Mucosa of descending colon (tissue), 3 donors: ENCODE measurements around the gene KCNQ5. TPM values are rescaled to one million over a fixed set of nuclear protein-coding genes. Genes with fewer than 3 reads are reported as not detected.

Experiments used
- ATAC-seq: fragments of 200-7000 bp; cut with Tn5 transposase; one replicate; pipeline ENCODE4 v1.9.1; 2020; ENCODE audit warnings: mild to moderate bottlenecking, moderate library complexity
- DNase-seq, 3 donors: peaks; one replicate each; pipeline ENCODE4 v3.0.0-alpha.2; 2020
- H3K36me3 ChIP-seq: fragments of 200-600 bp; one replicate; pipeline ENCODE4 v1.8.0; 2021; ENCODE audit warnings: low read depth, mild to moderate bottlenecking
- H3K4me1 ChIP-seq: fragments of 200-600 bp; one replicate; pipeline ENCODE4 v1.8.0; 2021; ENCODE audit warnings: low read depth, mild to moderate bottlenecking
- H3K4me3 ChIP-seq: fragments of 200-600 bp; one replicate; pipeline ENCODE4 v1.8.0; 2021; ENCODE audit warnings: mild to moderate bottlenecking
- H3K9me3 ChIP-seq: fragments of 200-600 bp; one replicate; pipeline ENCODE4 v1.8.0; 2021; ENCODE audit warnings: mild to moderate bottlenecking
- intact Hi-C, 2 donors: fragments of 100-400 bp; cut with DNase I in 1 of 2; cut with micrococcal nuclease in 1 of 2; formaldehyde crosslinking; loops; one replicate each; pipeline versions ENCODE4 v1.11.0 to v1.11.1; 2022; cut with DNase I, micrococcal nuclease
- total RNA-seq, 3 donors: library from RNA; stranded (reverse); fragmentation: NEBNext Ultra II Directional in 2 of 3; extraction: Animal tissue kit (Norgen Biotek cat#: 25700) in 2 of 3; gene quantifications; one replicate each; pipeline versions ENCODE4 v1.2.1 to v1.2.4, GENCODE V29; 2021 to 2023
- TF ChIP-seq, protein P1 (sequence below): fragments of 200-600 bp; IDR thresholded peaks from one replicate; pipeline ENCODE4 v1.8.0; 2022; ENCODE audit warnings: antibody characterized with exemption, mild to moderate bottlenecking
- donor health status: DM: no; HTN: no; CAD: no; lungs with moderate emphysema.
- donor health status: DM: no; HTN: no; CAD: no.
- donor health status: DM: no; HTN: yes; CAD: no.

Gene KCNQ5
- total RNA-seq, 3 donors from 2014 or later, result 0.14 to 2.3 (median 0.17) TPM

- ATAC-seq, result no peak
- Histone ChIP-seq H3K4me1 (no peaks in the 10 kb centered on the region), H3K36me3 (no peaks in the 10 kb centered on the region), H3K4me3 (no peak overlapping the region), H3K9me3 (no peaks in the 10 kb centered on the region)
- TF ChIP-seq, protein P1, sequence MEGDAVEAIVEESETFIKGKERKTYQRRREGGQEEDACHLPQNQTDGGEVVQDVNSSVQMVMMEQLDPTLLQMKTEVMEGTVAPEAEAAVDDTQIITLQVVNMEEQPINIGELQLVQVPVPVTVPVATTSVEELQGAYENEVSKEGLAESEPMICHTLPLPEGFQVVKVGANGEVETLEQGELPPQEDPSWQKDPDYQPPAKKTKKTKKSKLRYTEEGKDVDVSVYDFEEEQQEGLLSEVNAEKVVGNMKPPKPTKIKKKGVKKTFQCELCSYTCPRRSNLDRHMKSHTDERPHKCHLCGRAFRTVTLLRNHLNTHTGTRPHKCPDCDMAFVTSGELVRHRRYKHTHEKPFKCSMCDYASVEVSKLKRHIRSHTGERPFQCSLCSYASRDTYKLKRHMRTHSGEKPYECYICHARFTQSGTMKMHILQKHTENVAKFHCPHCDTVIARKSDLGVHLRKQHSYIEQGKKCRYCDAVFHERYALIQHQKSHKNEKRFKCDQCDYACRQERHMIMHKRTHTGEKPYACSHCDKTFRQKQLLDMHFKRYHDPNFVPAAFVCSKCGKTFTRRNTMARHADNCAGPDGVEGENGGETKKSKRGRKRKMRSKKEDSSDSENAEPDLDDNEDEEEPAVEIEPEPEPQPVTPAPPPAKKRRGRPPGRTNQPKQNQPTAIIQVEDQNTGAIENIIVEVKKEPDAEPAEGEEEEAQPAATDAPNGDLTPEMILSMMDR, result no peak
- no peak for DNase-seq
- intact Hi-C loops, result no loop called here
Measured at GRCh38 chr6:72672906-72673305, 51.0 kb downstream of the KCNQ5 start.

DNA sequence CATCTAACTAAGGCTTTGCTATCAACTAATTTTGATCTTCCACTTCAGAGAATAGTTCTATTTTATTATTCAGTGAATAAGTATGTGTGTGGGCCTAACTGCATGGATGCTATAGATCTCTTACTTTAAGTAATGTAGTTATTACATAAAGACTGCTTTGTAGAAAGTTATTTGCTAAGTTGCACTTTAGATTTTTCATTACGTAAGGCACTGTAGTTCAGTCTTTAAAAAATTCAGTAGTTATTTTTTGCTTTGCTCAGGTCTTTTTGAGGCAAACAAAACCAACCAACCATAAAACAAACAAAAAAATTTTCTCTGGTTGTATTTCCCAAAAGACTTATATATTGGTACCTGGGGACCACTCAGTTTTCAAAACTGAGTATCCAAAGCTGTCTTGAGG lies 53.0 kb downstream of the KCNQ5 start:
- intact Hi-C loops, result no loop called here
- no peak for ATAC-seq
- TF ChIP-seq, protein P1, result no peak
- H3K36me3 ChIP-seq, result no peaks in the 10 kb centered on the region
- no peaks in the 10 kb centered on the region for H3K9me3 ChIP-seq
- DNase-seq, result no peak
- H3K4me1 ChIP-seq, result no peaks in the 10 kb centered on the region
- H3K4me3 ChIP-seq, result no peak overlapping the region

- Histone ChIP-seq H3K4me3 (no peak overlapping the region), H3K9me3 (no peaks in the 10 kb centered on the region), H3K4me1 (no peaks in the 10 kb centered on the region), H3K36me3 (no peaks in the 10 kb centered on the region)
- TF ChIP-seq, protein P1, result no peak
- no peak for ATAC-seq
- DNase-seq, result no peak
- intact Hi-C loops, result no loop called here
Measured at GRCh38 chr6:72675396-72675795, 53.5 kb downstream of the KCNQ5 start.

DNA sequence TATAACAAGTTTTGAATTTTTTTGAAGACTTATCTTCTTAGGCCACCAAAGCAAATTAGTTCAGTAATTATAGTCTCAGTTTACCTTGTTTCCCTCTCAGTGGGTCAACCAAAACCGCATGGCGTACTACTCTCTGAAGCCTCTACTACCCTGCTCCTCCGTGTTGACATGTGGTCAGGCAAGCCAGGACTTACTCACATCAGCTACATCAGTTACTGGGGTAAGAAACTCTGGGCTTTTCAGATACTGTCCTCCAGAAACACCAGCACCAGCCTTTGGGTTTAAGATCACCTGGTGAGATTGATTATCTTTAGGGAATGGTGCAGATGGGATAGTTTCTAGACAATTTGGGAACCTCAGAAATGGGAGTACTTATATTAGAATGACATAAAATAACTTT lies 55.1 kb downstream of the KCNQ5 start:
- intact Hi-C loops, result no loop called here
- DNase-seq (no peak), ATAC-seq (no peak)
- no peaks in the 10 kb centered on the region for H3K9me3 ChIP-seq
- TF ChIP-seq, protein P1, result no peak
- H3K4me1 ChIP-seq, result no peaks in the 10 kb centered on the region
- H3K4me3 ChIP-seq, result no peak overlapping the region
- no peaks in the 10 kb centered on the region for H3K36me3 ChIP-seq

GRCh38 chr6:72677740-72678139 lies 55.9 kb downstream of the KCNQ5 start:
- intact Hi-C loops, result no loop called here
- Histone ChIP-seq H3K4me1 (no peaks in the 10 kb centered on the region), H3K36me3 (no peaks in the 10 kb centered on the region), H3K4me3 (no peak overlapping the region), H3K9me3 (no peaks in the 10 kb centered on the region)
- ATAC-seq, result no peak
- no peak for DNase-seq
- TF ChIP-seq, protein P1, result no peak

DNA sequence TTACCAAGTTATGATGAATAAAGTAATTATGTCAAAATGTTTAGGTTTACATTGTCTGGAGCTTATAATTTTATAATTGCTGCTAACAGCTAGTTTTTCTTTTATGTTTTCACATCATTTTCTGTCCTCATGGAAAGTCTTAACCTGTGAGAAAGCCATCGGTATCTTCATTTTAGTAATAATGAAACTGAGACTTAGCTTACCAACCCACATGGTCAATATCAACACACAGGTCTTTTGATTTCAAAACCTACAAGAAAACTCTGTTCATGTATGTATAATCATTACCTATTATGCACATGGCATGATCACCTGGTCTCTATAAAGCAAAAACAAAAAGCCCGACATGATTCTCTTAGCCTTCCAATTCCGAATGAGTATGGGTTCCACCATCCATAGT lies 61.9 kb downstream of the KCNQ5 start:
- TF ChIP-seq, protein P1, result no peak
- Histone ChIP-seq H3K36me3 (no peaks in the 10 kb centered on the region), H3K4me3 (no peak overlapping the region), H3K4me1 (no peaks in the 10 kb centered on the region), H3K9me3 (no peaks in the 10 kb centered on the region)
- ATAC-seq, result no peak
- DNase-seq, result no peak
- intact Hi-C loops, result no loop called here
